CD4-positive, CD25-positive, alpha-beta regulatory T cell (primary cell): ENCODE results near the gene POLR2A. TPM values are rescaled to one million over a fixed set of nuclear protein-coding genes. Genes with fewer than 3 reads are reported as not detected.

Experiments used
- ATAC-seq, 2 donors: fragments of 150-1000 bp; cut with Tn5 transposase; one replicate each; pipeline ENCODE4 v1.10.0; 2021; ENCODE audit warnings: low read depth in 2 of 2, moderate number of reproducible peaks in 2 of 2, moderate library complexity in 1 of 2
- DNase-seq, 3 donors: peaks; one replicate each; pipeline versions ENCODE4 v3.0.0 to v3.0.0-alpha.2; 2012 to 2022; ENCODE audit warnings: mixed read lengths in 1 of 3
- H3K27ac ChIP-seq: one replicate; pipeline ENCODE4 v1.7.0; 2013; ENCODE audit warnings: mild to moderate bottlenecking, low read length; ENCODE audit not compliant: insufficient read depth, poor library complexity, severe bottlenecking
- H3K27me3 ChIP-seq: one replicate; pipeline ENCODE4 v1.7.0; 2013; ENCODE audit warnings: low read length; ENCODE audit not compliant: control insufficient read depth, insufficient read depth
- H3K36me3 ChIP-seq: one replicate; pipeline ENCODE4 v1.7.0; 2013; ENCODE audit warnings: mild to moderate bottlenecking, low read length, moderate library complexity; ENCODE audit not compliant: control insufficient read depth, insufficient read depth
- H3K4me1 ChIP-seq: 2 replicates; pipeline ENCODE4 v1.7.0; 2013; ENCODE audit warnings: mild to moderate bottlenecking, low read length; ENCODE audit not compliant: insufficient read depth, control insufficient read depth, poor library complexity, severe bottlenecking
- H3K4me3 ChIP-seq: one replicate; pipeline ENCODE4 v1.7.0; 2013; ENCODE audit warnings: low read depth, mild to moderate bottlenecking, low read length, moderate library complexity
- H3K9me3 ChIP-seq, 2 experiments: 1 replicate in 1 of 2; 2 replicates in 1 of 2; pipeline ENCODE4 v1.7.0; 2013; ENCODE audit warnings: low read length in 2 of 2, mild to moderate bottlenecking in 1 of 2, moderate library complexity in 1 of 2; ENCODE audit not compliant: control insufficient read depth in 2 of 2
- H3K27ac Mint-ChIP-seq, 3 donors: one replicate each; pipeline ENCODE4 v1.8.0; 2020 to 2022; ENCODE audit warnings: mild to moderate bottlenecking in 3 of 3, mixed read lengths in 3 of 3, moderate library complexity in 2 of 3
- H3K27me3 Mint-ChIP-seq: one replicate; pipeline ENCODE4 v1.8.0; 2022; ENCODE audit warnings: mild to moderate bottlenecking, mixed read lengths
- H3K36me3 Mint-ChIP-seq: one replicate; pipeline ENCODE4 v1.8.0; 2020; ENCODE audit warnings: mixed read lengths
- H3K4me1 Mint-ChIP-seq, 4 donors: one replicate each; pipeline ENCODE4 v1.8.0; 2020 to 2022; ENCODE audit warnings: mixed read lengths in 4 of 4, mild to moderate bottlenecking in 1 of 4
- H3K4me3 Mint-ChIP-seq, 4 donors: one replicate each; pipeline ENCODE4 v1.8.0; 2020 to 2022; ENCODE audit warnings: mild to moderate bottlenecking in 4 of 4, mixed read lengths in 4 of 4, moderate library complexity in 3 of 4
- H3K9me3 Mint-ChIP-seq, 7 donors: one replicate each; pipeline ENCODE4 v1.8.0; 2020 to 2022; ENCODE audit warnings: mixed read lengths in 7 of 7, mild to moderate bottlenecking in 3 of 7, moderate library complexity in 2 of 7
- polyA plus RNA-seq, 4 donors: library from polyadenylated mRNA; unstranded; fragments of 300-500 nt; fragmentation: Illumina TruSeq; gene quantifications; one replicate each; pipeline ENCODE4 v1.2.3, GENCODE V29; 2021
- total RNA-seq: library from RNA; stranded (reverse); gene quantifications from one replicate; pipeline ENCODE4 v1.2.3, GENCODE V29; 2022

POLR2A gene
- total and polyA plus RNA-seq, 5 donors from 2014 or later = 32.3 to 568 (median 41.0) TPM

DNA sequence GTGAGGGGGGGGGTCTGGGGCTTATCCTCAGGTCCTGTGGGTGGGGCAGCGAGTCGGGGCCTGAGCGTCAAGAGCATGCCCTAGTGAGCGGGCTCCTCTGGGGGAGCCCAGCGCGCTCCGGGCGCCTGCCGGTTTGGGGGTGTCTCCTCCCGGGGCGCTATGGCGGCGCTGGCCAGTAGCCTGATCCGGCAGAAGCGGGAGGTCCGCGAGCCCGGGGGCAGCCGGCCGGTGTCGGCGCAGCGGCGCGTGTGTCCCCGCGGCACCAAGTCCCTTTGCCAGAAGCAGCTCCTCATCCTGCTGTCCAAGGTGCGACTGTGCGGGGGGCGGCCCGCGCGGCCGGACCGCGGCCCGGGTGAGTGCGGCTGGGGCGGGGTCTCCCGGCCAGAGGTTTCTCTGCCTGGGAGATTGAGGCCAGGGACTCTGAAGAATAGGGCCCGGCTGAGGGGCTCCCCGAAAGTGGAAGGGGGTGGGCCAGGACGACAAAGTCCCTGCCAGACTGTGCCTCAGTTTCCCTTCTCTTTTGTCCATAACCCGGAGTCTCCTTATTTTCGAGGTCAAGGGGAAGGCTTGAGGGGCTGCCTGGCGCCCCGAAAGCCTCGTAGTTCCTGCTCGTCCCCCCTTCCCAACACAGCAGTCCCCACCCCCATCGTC is 44.6 kb upstream of the POLR2A start, which contains the start of gene FGF11:
TSS of gene FGF11 (plus strand) at position 51 of the 651 bp plus-strand sequence. CDS start at position 160, 109 bp downstream.
- H3K9me3 Mint-ChIP-seq = peaks cover 0 to 2% (median 0%) of the 10 kb centered on the region in 7 donors
- Histone ChIP-seq H3K4me3 (no peak within 1 kb of the TSS), H3K4me1 (peaks cover 56% of the 10 kb centered on the region), H3K27me3 (peaks cover 28% of the 10 kb centered on the region), H3K27ac (no peak within 1 kb of the TSS), H3K9me3 (no peaks in the 10 kb centered on the region), H3K36me3 (no peaks in the 10 kb centered on the region)
- peaks cover 14% of the 10 kb centered on the region for H3K36me3 Mint-ChIP-seq
- H3K27me3 Mint-ChIP-seq = peaks cover 71% of the 10 kb centered on the region
- ATAC-seq (no peak), DNase-seq (no peak)
- H3K4me3 Mint-ChIP-seq = peak within 1 kb of the TSS; percentile 74 to 95 (median 83)
- peaks cover 5 to 60% (median 31%) of the 10 kb centered on the region in 4 donors for H3K4me1 Mint-ChIP-seq
- peak within 1 kb of the TSS in 2 of 3 donors; percentile 40 to 62 for H3K27ac Mint-ChIP-seq

DNA sequence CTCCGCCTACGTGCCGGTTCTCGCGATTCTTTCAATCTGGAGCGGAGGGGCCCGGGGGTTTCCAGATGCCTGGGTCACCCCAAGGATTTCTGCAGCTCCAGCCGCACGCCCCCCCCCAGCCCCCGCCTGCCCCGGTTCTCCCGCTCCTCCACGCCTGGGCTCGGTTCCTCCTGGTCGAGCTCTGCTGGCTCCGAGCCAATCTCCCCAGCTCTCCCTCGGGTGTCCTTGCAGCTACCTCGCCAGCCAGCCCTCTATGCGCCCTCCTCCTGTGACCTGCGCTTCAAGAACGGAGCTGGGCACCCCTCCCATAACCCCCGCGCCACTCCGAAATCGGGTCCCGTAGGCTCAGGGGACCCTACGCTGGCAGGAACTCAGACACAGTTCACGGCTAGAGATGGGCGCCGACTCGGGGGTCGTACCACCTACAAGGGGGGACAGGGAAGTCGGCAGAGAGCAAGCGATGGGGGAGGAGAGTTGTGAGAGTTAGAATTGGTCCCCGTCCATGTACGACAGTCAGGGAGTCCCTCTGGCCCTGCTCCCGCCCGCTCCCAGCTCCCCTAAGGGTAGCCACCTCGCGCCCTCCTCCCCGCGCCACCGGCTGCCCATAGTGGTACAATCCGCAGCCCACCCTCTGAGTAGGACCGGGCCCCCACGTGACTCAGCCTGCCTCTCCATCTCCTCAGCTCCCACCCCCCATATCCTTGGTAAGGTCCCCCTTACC is 43.9 kb upstream of the POLR2A start:
- Histone ChIP-seq H3K4me1 (peaks cover 60% of the 10 kb centered on the region), H3K4me3 (no peak overlapping the region), H3K36me3 (no peaks in the 10 kb centered on the region), H3K27me3 (peaks cover 28% of the 10 kb centered on the region), H3K9me3 (no peaks in the 10 kb centered on the region), H3K27ac (no peak overlapping the region)
- DNase-seq = peak in 1 of 3 donors; percentile 33
- Mint-ChIP-seq H3K27me3 (peaks cover 70% of the 10 kb centered on the region), H3K9me3 (peaks cover 0 to 2% (median 0%) of the 10 kb centered on the region in 7 donors), H3K4me3 (peak overlapping the region; percentile 74 to 95 (median 83)), H3K36me3 (peaks cover 14% of the 10 kb centered on the region), H3K27ac (peak overlapping the region in 2 of 3 donors; percentile 38 to 59), H3K4me1 (peaks cover under 1 to 60% (median 27%) of the 10 kb centered on the region in 4 donors)
- no peak for ATAC-seq

DNA sequence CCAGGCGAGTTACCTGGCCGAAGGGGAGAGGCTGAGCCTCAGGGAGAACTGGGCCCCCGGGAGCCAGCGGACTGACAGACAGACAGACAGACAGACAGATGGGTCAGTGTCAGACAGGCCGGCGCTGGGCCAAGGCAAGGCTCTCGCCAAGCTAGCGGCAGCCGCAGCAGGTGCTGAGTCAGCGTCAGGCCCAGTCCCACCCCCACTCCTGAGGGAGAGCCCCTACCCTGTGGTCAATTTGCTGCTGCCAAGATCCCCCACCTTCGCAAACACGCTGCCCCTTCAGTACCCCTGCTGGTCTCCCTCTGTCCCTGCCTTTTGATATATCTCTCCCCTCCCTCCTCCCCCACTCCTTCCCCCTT is 43.4 kb upstream of the POLR2A start:
- H3K4me3 Mint-ChIP-seq = peak overlapping the region in 1 of 4 donors; percentile 74
- H3K27ac Mint-ChIP-seq = no peak overlapping the region
- no peak overlapping the region for H3K4me3 ChIP-seq
- ATAC-seq = no peak
- peaks cover 18% of the 10 kb centered on the region for H3K36me3 Mint-ChIP-seq
- no peaks in the 10 kb centered on the region for H3K36me3 ChIP-seq
- H3K27me3 Mint-ChIP-seq = peaks cover 72% of the 10 kb centered on the region
- H3K4me1 Mint-ChIP-seq = peaks cover 1 to 62% (median 30%) of the 10 kb centered on the region in 4 donors
- H3K9me3 ChIP-seq = no peaks in the 10 kb centered on the region
- H3K4me1 ChIP-seq = peaks cover 62% of the 10 kb centered on the region
- no peak overlapping the region for H3K27ac ChIP-seq
- peaks cover 0 to 3% (median 0%) of the 10 kb centered on the region in 7 donors for H3K9me3 Mint-ChIP-seq
- H3K27me3 ChIP-seq = peaks cover 28% of the 10 kb centered on the region
- DNase-seq = no peak

DNA sequence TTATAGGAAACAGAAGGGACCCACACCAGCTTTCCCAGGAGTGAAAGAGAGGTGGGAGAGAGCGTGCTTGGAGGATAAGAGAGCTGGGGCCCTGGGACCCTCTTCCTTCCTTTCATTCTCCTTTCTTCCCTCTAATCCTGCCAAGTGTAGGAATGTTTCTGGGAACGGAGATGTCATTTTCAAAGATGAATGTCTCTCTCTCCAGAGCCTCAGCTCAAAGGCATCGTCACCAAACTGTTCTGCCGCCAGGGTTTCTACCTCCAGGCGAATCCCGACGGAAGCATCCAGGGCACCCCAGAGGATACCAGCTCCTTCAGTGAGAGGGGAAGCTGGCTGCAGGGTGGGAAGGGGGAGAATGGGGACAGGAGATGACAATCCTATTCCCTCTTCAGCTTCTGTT is 42.9 kb upstream of the POLR2A start:
- no peaks in the 10 kb centered on the region for H3K9me3 ChIP-seq
- H3K4me3 ChIP-seq = no peak overlapping the region
- H3K4me3 Mint-ChIP-seq = peak overlapping the region in 1 of 4 donors; percentile 46
- no peak overlapping the region for H3K27ac ChIP-seq
- peaks cover 19% of the 10 kb centered on the region for H3K36me3 Mint-ChIP-seq
- no peak for DNase-seq
- no peak for ATAC-seq
- peaks cover 75% of the 10 kb centered on the region for H3K27me3 Mint-ChIP-seq
- H3K27ac Mint-ChIP-seq = no peak overlapping the region
- no peaks in the 10 kb centered on the region for H3K36me3 ChIP-seq
- H3K4me1 Mint-ChIP-seq = peaks cover 4 to 61% (median 29%) of the 10 kb centered on the region in 4 donors
- H3K9me3 Mint-ChIP-seq = peaks cover 0 to 3% (median 0%) of the 10 kb centered on the region in 7 donors
- peaks cover 30% of the 10 kb centered on the region for H3K27me3 ChIP-seq
- peaks cover 62% of the 10 kb centered on the region for H3K4me1 ChIP-seq

- Histone ChIP-seq H3K36me3 (no peaks in the 10 kb centered on the region), H3K27me3 (peaks cover 34% of the 10 kb centered on the region), H3K4me1 (peaks cover 61% of the 10 kb centered on the region), H3K27ac (no peak overlapping the region), H3K9me3 (no peaks in the 10 kb centered on the region), H3K4me3 (no peak overlapping the region)
- no peak for DNase-seq
- Mint-ChIP-seq H3K27ac (no peak overlapping the region), H3K4me3 (peak overlapping the region in 2 of 4 donors; percentile 19 to 87), H3K36me3 (peaks cover 19% of the 10 kb centered on the region), H3K9me3 (peaks cover 0 to 3% (median 0%) of the 10 kb centered on the region in 7 donors), H3K27me3 (peaks cover 78% of the 10 kb centered on the region), H3K4me1 (peaks cover 4 to 61% (median 27%) of the 10 kb centered on the region in 4 donors)
- no peak for ATAC-seq
Observed at GRCh38 chr17:7442142-7442541, 42.0 kb upstream of the POLR2A start.

GRCh38 chr17:7443499-7444485 is 40.4 kb upstream of the POLR2A start:
- peaks cover 0 to 6% (median 0%) of the 10 kb centered on the region in 7 donors for H3K9me3 Mint-ChIP-seq
- H3K9me3 ChIP-seq = no peaks in the 10 kb centered on the region
- no peak overlapping the region for H3K27ac Mint-ChIP-seq

More at GRCh38 chr17:7443499-7444485, 40.4 kb upstream of the POLR2A start:
- peaks cover 19% of the 10 kb centered on the region for H3K36me3 Mint-ChIP-seq
- peak overlapping the region in 1 of 4 donors; percentile 50 for H3K4me3 Mint-ChIP-seq
- Histone ChIP-seq H3K4me1 (peaks cover 45% of the 10 kb centered on the region), H3K36me3 (no peaks in the 10 kb centered on the region), H3K4me3 (no peak overlapping the region), H3K27me3 (peaks cover 34% of the 10 kb centered on the region), H3K27ac (no peak overlapping the region)
- ATAC-seq = no peak
- peaks cover 4 to 50% (median 22%) of the 10 kb centered on the region in 4 donors for H3K4me1 Mint-ChIP-seq
- peaks cover 83% of the 10 kb centered on the region for H3K27me3 Mint-ChIP-seq
- no peak for DNase-seq
